AG10803 (cell line): Measurements from ENCODE around the gene PDCD6IP.

ENCODE experiments used
- DNase-seq: peaks from one replicate; pipeline ENCODE4 v3.0.0; 2010; ENCODE audit warnings: low read depth
- H3K4me3 ChIP-seq: 2 replicates; pipeline ENCODE4 v1.5.1; 2011; ENCODE audit warnings: mild to moderate bottlenecking, low read length, control low read depth
- TF ChIP-seq, protein P1 (sequence below): conservative IDR thresholded peaks from 2 replicates; pipeline ENCODE4 v1.5.1; 2011; ENCODE audit warnings: mild to moderate bottlenecking, low read length, control low read depth, inconsistent platforms

PDCD6IP gene

GRCh38 chr3:33787328-33788009, 11.0 kb upstream of the PDCD6IP start:
- peak overlapping the region; percentile 55 for H3K4me3 ChIP-seq
- TF ChIP-seq, protein P1, sequence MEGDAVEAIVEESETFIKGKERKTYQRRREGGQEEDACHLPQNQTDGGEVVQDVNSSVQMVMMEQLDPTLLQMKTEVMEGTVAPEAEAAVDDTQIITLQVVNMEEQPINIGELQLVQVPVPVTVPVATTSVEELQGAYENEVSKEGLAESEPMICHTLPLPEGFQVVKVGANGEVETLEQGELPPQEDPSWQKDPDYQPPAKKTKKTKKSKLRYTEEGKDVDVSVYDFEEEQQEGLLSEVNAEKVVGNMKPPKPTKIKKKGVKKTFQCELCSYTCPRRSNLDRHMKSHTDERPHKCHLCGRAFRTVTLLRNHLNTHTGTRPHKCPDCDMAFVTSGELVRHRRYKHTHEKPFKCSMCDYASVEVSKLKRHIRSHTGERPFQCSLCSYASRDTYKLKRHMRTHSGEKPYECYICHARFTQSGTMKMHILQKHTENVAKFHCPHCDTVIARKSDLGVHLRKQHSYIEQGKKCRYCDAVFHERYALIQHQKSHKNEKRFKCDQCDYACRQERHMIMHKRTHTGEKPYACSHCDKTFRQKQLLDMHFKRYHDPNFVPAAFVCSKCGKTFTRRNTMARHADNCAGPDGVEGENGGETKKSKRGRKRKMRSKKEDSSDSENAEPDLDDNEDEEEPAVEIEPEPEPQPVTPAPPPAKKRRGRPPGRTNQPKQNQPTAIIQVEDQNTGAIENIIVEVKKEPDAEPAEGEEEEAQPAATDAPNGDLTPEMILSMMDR = peak; percentile 92
- DNase-seq = peak; percentile 71

GRCh38 chr3:33789183-33789954, 9.1 kb upstream of the PDCD6IP start:
- H3K4me3 ChIP-seq = no peak overlapping the region
- TF ChIP-seq, protein P1 = no peak
- no peak for DNase-seq

- no peak overlapping the region for H3K4me3 ChIP-seq
- no peak for DNase-seq
- TF ChIP-seq, protein P1 = no peak
Measured at GRCh38 chr3:33790091-33790490, 8.3 kb upstream of the PDCD6IP start.

GRCh38 chr3:33791477-33792166, 6.8 kb upstream of the PDCD6IP start:
- no peak for DNase-seq
- H3K4me3 ChIP-seq = no peak overlapping the region
- TF ChIP-seq, protein P1 = no peak

DNA sequence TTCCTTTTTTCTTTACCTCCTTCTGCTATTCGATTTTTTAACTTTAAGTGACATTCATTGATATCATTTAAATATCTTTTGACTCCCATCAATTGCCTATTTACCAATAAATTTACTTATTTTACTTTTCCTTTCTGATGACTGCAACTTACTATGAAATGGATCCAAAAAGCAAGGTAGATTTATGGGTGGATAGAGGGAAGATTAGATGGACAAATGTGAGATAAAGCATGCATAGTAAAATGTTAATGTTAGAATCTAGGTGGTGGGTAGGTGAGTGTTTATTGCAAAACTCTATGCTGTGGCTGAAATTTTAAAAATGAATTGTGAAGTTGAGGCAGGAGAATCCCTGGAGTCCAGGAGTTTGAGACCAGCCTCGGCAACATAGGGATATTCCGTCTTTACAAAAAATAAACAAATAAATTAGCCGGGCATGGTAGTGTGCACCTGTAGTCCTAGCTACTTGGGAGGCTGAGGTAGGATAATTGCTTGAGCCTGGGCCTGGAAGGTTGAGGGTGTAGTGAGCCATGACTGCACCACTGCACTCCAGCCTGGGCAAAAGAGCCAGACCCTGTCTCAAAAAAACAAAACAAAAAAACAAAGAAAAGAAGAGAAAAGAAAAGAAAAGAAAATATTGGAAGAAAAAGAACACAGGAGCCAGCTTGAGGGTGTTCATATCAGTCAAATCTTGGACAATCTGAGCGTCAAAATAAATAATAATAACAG, 6.1 kb upstream of the PDCD6IP start:
- H3K4me3 ChIP-seq = no peak overlapping the region
- DNase-seq = no peak
- TF ChIP-seq, protein P1 = no peak

DNA sequence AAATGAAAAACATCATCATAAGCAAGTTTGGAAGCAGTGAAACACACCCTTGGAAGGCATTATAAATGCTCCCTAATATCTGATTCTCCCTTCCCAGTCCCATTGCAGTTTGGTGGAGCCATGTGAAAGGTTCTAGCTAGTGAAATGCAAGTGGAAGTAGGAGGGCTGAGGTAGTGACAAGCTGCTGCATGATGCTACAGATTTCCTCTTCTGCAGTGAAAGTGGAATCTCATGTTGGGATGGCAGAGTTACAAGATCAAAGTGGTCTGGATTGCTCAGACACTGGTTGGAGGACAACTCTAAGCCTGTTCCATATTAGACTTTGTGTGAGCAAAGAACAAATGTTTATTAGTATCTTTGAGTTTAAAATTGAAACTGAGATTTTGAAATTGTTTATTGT, 3.3 kb upstream of the PDCD6IP start:
- no peak overlapping the region for H3K4me3 ChIP-seq
- TF ChIP-seq, protein P1 = no peak
- DNase-seq = no peak
